PC-3 (cell line): ENCODE results near the gene PAX7.

Experiments used
- EZH2 ChIP-seq: fragments of 300-600 bp; sonication (generic); IDR thresholded peaks from one replicate; pipeline ENCODE4 v1.6.1; 2017; ENCODE audit warnings: antibody characterized with exemption, mild to moderate bottlenecking, low read length; ENCODE audit not compliant: unreplicated experiment
- TF ChIP-seq, protein P1 (sequence below): fragments of 300-600 bp; sonication (generic); conservative IDR thresholded peaks from 2 replicates; pipeline ENCODE4 v1.5.1; 2017; ENCODE audit warnings: antibody characterized with exemption, low read depth, mild to moderate bottlenecking, low read length

DNA sequence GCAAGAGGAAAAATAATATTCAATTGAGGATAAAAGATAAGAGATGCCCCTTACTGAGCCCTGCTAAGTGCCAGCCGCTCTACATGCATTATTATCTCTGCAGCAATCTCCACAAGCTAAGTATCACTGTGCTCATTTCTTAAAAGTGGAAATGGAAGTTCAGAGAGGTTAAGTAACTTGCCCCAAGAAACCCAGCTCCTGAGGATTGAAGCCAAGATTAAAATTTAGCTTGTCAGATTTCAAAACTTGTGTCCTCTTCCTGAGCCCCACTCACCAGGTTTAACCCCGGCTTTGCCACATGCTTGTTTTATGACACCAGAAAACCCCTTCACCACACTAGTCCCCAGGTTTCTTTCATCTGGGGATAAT is 11.2 kb upstream of the PAX7 start:
- TF ChIP-seq, protein P1, sequence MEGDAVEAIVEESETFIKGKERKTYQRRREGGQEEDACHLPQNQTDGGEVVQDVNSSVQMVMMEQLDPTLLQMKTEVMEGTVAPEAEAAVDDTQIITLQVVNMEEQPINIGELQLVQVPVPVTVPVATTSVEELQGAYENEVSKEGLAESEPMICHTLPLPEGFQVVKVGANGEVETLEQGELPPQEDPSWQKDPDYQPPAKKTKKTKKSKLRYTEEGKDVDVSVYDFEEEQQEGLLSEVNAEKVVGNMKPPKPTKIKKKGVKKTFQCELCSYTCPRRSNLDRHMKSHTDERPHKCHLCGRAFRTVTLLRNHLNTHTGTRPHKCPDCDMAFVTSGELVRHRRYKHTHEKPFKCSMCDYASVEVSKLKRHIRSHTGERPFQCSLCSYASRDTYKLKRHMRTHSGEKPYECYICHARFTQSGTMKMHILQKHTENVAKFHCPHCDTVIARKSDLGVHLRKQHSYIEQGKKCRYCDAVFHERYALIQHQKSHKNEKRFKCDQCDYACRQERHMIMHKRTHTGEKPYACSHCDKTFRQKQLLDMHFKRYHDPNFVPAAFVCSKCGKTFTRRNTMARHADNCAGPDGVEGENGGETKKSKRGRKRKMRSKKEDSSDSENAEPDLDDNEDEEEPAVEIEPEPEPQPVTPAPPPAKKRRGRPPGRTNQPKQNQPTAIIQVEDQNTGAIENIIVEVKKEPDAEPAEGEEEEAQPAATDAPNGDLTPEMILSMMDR: no peak
- TF ChIP-seq EZH2: no peak
